HepG2 (cell line): Measurements from ENCODE around the gene SLC9A9. TPM values are rescaled to one million over a fixed set of nuclear protein-coding genes. Genes with fewer than 3 reads are reported as not detected.

Experiments used
- ATAC-seq: fragments of 200-7000 bp; cut with Tn5 transposase; 3 replicates; pipeline ENCODE4 v1.9.1; 2020; ENCODE audit warnings: mild to moderate bottlenecking, moderate library complexity
- BruUV-seq: library from RNA; stranded (reverse); fragments of 400-500 nt; replicated peaks from 2 replicates; lab custom pipeline; 2021; lab: Mats Ljungman, UMichigan
- CTCF ChIA-PET: fragments of 300-600 bp; formaldehyde crosslinking; extraction: SDS; loops from one replicate; lab custom pipeline; 2021; ENCODE audit warnings: low total read pairs, inconsistent platforms, low intra/inter-chr PET ratio; lab: Yijun Ruan, JAX
- POLR2A ChIA-PET: fragments of 350-600 bp; sonication (Branson Sonifier 250); formaldehyde crosslinking; loops from one replicate; lab custom pipeline; 2020; ENCODE audit warnings: antibody characterized with exemption, inconsistent platforms; lab: Yijun Ruan, JAX
- DNase-seq: peaks from one replicate; pipeline ENCODE4 v3.0.0-alpha.2; 2015; ENCODE audit warnings: low spot score
- FAIRE-seq: peaks from 3 replicates; lab custom pipeline; 2011; peaks lifted over from hg19 to GRCh38; lab: Jason Lieb, UNC
- H2AFZ ChIP-seq: one replicate; pipeline ENCODE4 v1.6.1; 2011; ENCODE audit warnings: low read length, inconsistent platforms
- H3K27ac ChIP-seq: fragments of 300-600 bp; 3 replicates; pipeline ENCODE4 v1.8.0; 2011; ENCODE audit warnings: mixed run types, mild to moderate bottlenecking, mixed read lengths, low read length, inconsistent platforms; ENCODE audit not compliant: insufficient read depth; ENCODE audit errors: extremely low read length
- H3K27me3 ChIP-seq, 2 experiments: fragments of 200-600 bp in 1 of 2; 2 replicates in 1 of 2; 3 replicates in 1 of 2; pipeline versions ENCODE4 v1.6.0 to v1.8.0; 2011; ENCODE audit warnings: low read length in 2 of 2, mild to moderate bottlenecking in 2 of 2, moderate library complexity in 2 of 2, inconsistent platforms in 1 of 2; ENCODE audit not compliant: insufficient read depth in 2 of 2, control insufficient read depth in 1 of 2
- H3K36me3 ChIP-seq, 2 experiments: fragments of 200-600 bp in 1 of 2; replicated peaks in 1 of 2; 2 replicates in 1 of 2; 3 replicates in 1 of 2; pipeline versions ENCODE4 v1.5.1 to v1.8.0; 2011; ENCODE audit warnings: low read length in 2 of 2, inconsistent platforms in 1 of 2; ENCODE audit not compliant: insufficient read depth in 2 of 2, control insufficient read depth in 1 of 2
- H3K4me1 ChIP-seq: 2 replicates; pipeline ENCODE4 v1.5.1; 2012; ENCODE audit warnings: low read length, inconsistent platforms; ENCODE audit not compliant: insufficient read depth
- H3K4me2 ChIP-seq: 2 replicates; pipeline ENCODE4 v1.6.0; 2011; ENCODE audit warnings: low read depth, low read length, inconsistent platforms
- H3K4me3 ChIP-seq, 3 experiments: fragments of 200-600 bp in 1 of 3; sonication (generic), shearing (Covaris generic) in 1 of 3; replicated peaks in 1 of 3; 2 replicates each; pipeline ENCODE4 v1.5.1; 2011 to 2016; ENCODE audit warnings: low read length in 3 of 3, inconsistent platforms in 2 of 3, low read depth in 2 of 3, mild to moderate bottlenecking in 2 of 3, control low read depth in 1 of 3, mixed read lengths in 1 of 3; ENCODE audit not compliant: insufficient read depth in 1 of 3
- H3K79me2 ChIP-seq: one replicate; pipeline ENCODE4 v1.6.1; 2011; ENCODE audit warnings: low read length, inconsistent platforms; ENCODE audit not compliant: insufficient read depth
- H3K9ac ChIP-seq: 2 replicates; pipeline ENCODE4 v1.6.0; 2011; ENCODE audit warnings: mild to moderate bottlenecking, low read depth, low read length, inconsistent platforms; ENCODE audit not compliant: insufficient read depth
- H3K9me3 ChIP-seq: 2 replicates; pipeline ENCODE4 v1.5.1; 2012; ENCODE audit warnings: mild to moderate bottlenecking, low read length
- H4K20me1 ChIP-seq: 2 replicates; pipeline ENCODE4 v1.6.0; 2011; ENCODE audit warnings: inconsistent platforms, mild to moderate bottlenecking, low read length, moderate library complexity; ENCODE audit not compliant: insufficient read depth
- CHCHD3 ChIP-seq: sonication (generic); formaldehyde crosslinking; IDR thresholded peaks from 2 replicates; pipeline ENCODE4 v1.8.0; 2022; ENCODE audit warnings: mild to moderate bottlenecking, missing genetic modification reagents, moderate library complexity
- JARID2 ChIP-seq: sonication (generic); formaldehyde crosslinking; IDR thresholded peaks from 2 replicates; pipeline ENCODE4 v1.8.1; 2023; ENCODE audit warnings: missing genetic modification reagents, inconsistent platforms; ENCODE audit not compliant: insufficient replicate concordance
- SAP130 ChIP-seq: IDR thresholded peaks from 2 replicates; pipeline ENCODE4 v1.6.1; 2016; ENCODE audit warnings: low read depth
- TBP ChIP-seq: sonication (generic); formaldehyde crosslinking; IDR thresholded peaks from 2 replicates; pipeline ENCODE4 v1.5.0; 2020; ENCODE audit warnings: missing genetic modification reagents
- TRAFD1 ChIP-seq: sonication (generic); formaldehyde crosslinking; IDR thresholded peaks from 2 replicates; pipeline ENCODE4 v1.5.1; 2020; ENCODE audit warnings: missing genetic modification reagents, mild to moderate bottlenecking, borderline replicate concordance
- ZBTB20 ChIP-seq: sonication (generic); formaldehyde crosslinking; IDR thresholded peaks from 2 replicates; pipeline ENCODE4 v1.8.1; 2023; ENCODE audit warnings: missing genetic modification reagents, low read depth, mild to moderate bottlenecking, borderline replicate concordance
- ZNF12 ChIP-seq: sonication (generic); formaldehyde crosslinking; IDR thresholded peaks from 2 replicates; pipeline ENCODE4 v1.5.0; 2020; ENCODE audit warnings: missing genetic modification reagents
- ZNF276 ChIP-seq: sonication (generic); formaldehyde crosslinking; IDR thresholded peaks from 2 replicates; pipeline ENCODE4 v1.4.0; 2020; ENCODE audit warnings: mild to moderate bottlenecking, low read depth, missing genetic modification reagents
- WGBS: methylation state at CpG from one replicate; pipeline ENCODE4 v1.1.6; 2017; ENCODE audit warnings: low lambda C conversion rate; 5-methylcytosine and 5-hydroxymethylcytosine counted together
- in situ Hi-C: cut with HindIII; loops from 2 replicates; pipeline ENCODE4 v1.10.0; 2017; ENCODE audit warnings: low pct_unique_long_range_greater_than_20kb; ENCODE audit not compliant: extremely low pct_ligation_motif_present
- intact Hi-C: fragments of 100-400 bp; cut with micrococcal nuclease; formaldehyde crosslinking; loops from one replicate; pipeline ENCODE4 v1.10.0; 2022; ENCODE audit not compliant: unreplicated experiment
- polyA plus RNA-seq, 8 experiments: library from polyadenylated mRNA; depleted of rRNA in 3 of 8; stranded (reverse) in 7 of 8; unstranded in 1 of 8; fragments of >200 nt; fragmentation: Illumina TruSeq in 4 of 8; extraction: Trizol in 4 of 8; gene quantifications; 2 replicates each; pipeline versions ENCODE4 v1.2.1 to v1.2.3, GENCODE V29; 2011 to 2016; ENCODE audit warnings: low read depth in 4 of 8, missing spikeins in 1 of 8, mixed read lengths in 1 of 8; ENCODE audit not compliant: insufficient read depth in 1 of 8
- total RNA-seq, 5 experiments: library from RNA; depleted of rRNA; stranded (reverse); fragments of >200 nt; fragmentation: Illumina TruSeq; extraction: Trizol; gene quantifications; 2 replicates each; pipeline ENCODE4 v1.2.3, GENCODE V29; 2016; ENCODE audit warnings: low read depth in 1 of 5

The SLC9A9 gene
- total and polyA plus RNA-seq, 2 of the 13 experiments (the other 11 are each of a cell fraction or from before 2014, with no cell fraction given): not detected

GRCh38 chr3:143427631-143428030, 420.6 kb downstream of the SLC9A9 start (continued):
- TF ChIP-seq TRAFD1: no peak
- no peak for TF ChIP-seq ZNF12
- TF ChIP-seq SAP130 (CRISPR knock-in tag): no peak
- no peak for TF ChIP-seq ZBTB20 (CRISPR knock-in tag)
- TF ChIP-seq JARID2 (CRISPR knock-in tag): no peak
- TF ChIP-seq CHCHD3 (CRISPR knock-in tag): no peak
- no peak for TF ChIP-seq TBP

GRCh38 chr3:143424874-143425273, 423.4 kb downstream of the SLC9A9 start:
- Histone ChIP-seq H3K9ac (no peak overlapping the region), H3K27me3 (no peaks in the 10 kb centered on the region), H3K4me1 (no peaks in the 10 kb centered on the region), H3K9me3 (no peaks in the 10 kb centered on the region), H3K27ac (no peak overlapping the region), H3K36me3 (no peaks in the 10 kb centered on the region)
- 3% methylated on average over 1 of the region's 1 CpG for WGBS
- DNase-seq: no peak
- no peak for FAIRE-seq
- intact Hi-C loops: no loop called here
- CTCF ChIA-PET: no interaction called here
- no TSS peak for BruUV-seq
- no peak for TF ChIP-seq ZNF276 (CRISPR knock-in tag)
- TF ChIP-seq, all 625 proteins: peak for 0
- Histone ChIP-seq H3K4me3 (no peak overlapping the region), H3K4me2 (no peak overlapping the region), H4K20me1 (no peaks in the 10 kb centered on the region), H3K79me2 (no peaks in the 10 kb centered on the region), H2AFZ (no peak overlapping the region)
- in situ Hi-C loops: no loop called here
- POLR2A ChIA-PET: no interaction called here
- ATAC-seq: no peak
